HG03342 (cell line): ENCODE data around the gene GLIPR1L1.

Source experiments
- ATAC-seq: cut with Tn5 transposase; IDR thresholded peaks from one replicate; pipeline ENCODE4 v1.9.1; 2021; ENCODE audit warnings: mild to moderate bottlenecking, moderate library complexity; ENCODE audit not compliant: unreplicated experiment

The GLIPR1L1 gene

DNA sequence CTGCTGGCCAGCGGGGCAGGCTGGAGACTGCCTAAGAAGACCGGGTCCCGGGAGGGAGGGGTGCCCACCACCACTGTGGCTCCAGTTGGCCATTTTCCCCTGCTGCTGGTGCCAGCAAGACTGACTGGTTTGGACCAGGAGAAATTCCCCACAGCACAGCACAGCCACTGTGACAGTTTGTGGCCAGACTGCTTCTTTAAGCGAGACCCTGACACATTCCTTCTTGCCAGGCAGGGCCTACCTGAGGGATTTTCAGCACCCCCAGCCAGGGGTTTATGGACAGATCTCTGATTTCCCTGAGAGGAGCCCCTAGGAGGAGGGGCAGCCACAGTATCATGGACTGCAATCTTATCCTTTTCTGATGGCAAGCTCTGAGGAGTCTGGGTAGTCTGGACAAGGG is 15.5 kb downstream of the GLIPR1L1 start:
- ATAC-seq = no peak

DNA sequence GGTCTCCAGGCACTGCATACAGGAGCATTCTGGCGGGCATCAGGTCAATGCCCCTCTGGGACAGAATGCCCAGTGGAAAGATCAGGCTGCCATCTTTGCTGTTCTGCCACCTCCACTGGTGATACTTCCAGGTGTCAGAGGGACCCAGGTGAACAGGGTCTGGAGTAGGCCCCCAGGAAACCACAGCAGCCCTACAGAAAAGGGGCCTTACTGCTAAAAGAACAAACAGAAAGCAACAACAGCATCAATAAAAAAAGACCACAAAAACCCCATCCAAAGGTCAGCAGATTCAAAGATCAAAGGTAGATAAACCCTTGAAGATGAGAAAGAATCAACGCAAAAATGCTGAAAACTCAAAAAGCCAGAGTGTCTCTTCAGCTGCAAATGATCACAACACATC is 15.9 kb downstream of the GLIPR1L1 start:
- no peak for ATAC-seq

DNA sequence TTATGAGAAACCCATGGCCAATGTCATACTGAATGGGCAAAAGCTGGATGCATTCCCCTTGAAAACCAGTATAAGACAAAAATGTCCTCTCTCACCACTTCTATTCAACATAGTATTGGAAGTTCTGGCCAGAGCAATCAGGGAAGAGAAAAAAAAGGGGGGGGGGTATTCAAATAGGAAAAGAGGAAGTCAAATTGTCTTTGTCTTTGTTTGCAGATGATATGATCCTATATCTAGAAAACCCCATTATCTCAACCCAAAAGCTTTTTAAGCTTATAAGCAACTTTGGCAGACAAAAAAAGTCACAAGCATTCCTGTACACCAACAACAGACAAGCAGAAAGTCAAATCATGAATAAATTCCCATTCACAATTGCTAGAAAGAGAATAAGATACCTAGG is 19.5 kb downstream of the GLIPR1L1 start:
- ATAC-seq = no peak

DNA sequence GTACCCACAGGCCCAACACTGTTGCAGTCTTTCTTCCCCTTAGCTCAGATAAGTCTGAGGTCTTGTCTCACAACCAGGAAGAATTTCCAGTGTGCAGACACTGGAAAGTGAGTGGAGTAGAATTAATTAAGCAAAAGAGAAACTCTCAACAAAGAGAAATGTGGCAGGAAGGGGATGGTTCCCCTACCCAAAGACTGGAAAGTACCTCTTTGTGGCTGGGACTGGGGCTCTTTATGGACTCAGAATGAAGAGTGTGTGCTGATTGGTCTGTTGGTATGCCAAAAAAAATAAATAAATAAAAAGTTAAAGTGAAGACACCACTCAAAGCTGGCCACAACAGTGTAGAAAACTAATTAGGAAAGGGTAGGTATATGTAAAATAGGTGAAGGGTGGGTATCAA is 26.4 kb downstream of the GLIPR1L1 start:
- ATAC-seq = no peak

DNA sequence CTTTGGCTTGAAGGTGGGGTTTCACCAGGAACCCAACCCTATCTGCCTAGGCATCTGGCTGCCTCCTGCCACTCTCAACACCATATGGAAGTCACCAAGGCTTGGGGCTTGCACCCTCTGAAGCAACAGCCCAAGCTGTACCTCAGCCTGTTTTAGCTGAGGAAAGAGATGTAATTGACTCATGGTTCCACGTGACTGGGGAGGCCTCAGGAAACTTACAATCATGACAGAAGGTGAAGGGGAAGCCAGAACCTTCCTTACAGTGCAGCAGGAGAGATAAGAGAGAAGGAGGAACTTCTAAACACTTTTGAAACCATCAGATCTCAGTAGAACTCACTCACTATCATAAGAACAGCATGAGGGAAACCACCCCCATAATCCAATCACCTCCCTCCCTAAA is 26.9 kb downstream of the GLIPR1L1 start:
- no peak for ATAC-seq

DNA sequence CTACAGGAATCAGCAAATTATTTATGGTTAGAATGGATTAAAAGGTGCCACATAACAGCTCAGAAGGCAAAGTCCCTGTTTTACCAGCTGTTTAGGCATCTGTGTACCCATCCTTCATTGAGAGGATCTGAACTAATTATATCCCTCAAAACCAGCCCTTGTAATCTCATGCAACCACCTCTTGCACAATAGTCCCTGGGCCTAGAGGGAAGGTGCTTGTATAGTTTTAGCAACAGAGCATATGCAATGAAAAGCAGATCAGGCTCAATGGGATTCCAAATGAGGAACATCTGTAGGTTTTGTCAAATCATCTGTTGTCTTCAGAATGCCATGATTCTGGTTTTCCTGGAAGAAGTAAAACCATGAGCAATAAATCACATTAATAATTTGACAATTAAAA is 30.4 kb downstream of the GLIPR1L1 start:
- no peak for ATAC-seq

DNA sequence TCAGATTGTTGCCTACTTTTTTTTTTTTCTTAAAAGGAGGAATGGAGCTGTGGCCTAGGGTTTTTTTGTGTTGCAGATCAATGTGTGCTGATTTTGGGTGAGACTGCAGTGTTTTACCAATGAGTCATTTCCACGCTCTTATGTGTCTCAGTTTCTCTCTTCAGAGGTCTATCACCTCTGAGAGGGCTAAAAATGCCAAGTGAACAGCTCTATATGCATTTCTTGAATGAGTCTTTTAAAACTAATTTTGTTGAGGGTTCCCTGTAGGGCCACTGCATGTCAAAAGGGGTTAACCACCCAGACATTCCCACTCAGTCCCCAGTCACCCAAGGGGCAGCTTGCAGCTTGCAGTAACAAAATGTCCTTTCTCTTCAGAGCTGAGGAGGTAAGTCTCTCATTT is 32.2 kb downstream of the GLIPR1L1 start:
- no peak for ATAC-seq

DNA sequence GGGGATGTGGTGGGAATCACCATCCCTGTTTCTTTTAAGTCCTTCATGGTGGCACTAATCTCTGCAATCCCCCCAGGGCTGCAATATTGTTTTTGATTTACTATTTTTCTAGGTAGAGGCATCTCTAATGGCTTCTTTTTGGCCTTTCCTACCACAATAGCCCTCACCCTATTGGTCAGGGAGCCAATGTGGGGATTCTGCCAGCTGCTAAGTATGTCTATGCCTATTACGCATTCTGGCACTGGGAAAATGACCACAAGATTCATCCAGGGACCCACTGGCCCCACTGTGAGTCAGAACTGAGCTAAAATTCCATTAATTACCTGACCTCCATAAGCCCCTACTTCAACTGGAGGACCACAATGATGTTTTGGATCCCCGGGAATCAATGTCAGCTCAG is 40.5 kb downstream of the GLIPR1L1 start:
- ATAC-seq = no peak

DNA sequence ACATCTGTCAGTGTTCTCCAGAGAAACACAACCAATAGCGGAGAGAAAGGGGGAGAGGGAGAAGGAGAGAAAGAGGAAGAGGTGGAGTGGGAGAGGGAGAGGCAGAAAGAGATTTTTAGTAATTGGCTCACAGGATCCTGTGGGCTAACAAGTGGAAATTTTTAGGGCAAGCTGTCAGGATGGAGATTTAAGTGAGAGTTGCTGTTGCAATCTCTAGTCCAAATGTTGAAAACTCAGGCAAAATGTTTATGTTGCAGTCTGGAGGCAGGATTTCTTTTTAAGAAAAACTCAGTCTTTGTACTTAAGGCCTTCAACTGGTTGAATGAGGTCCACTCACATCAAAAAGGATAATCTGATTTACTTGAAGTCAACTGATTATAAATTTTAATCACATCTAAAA is 43.9 kb downstream of the GLIPR1L1 start:
- no peak for ATAC-seq

DNA sequence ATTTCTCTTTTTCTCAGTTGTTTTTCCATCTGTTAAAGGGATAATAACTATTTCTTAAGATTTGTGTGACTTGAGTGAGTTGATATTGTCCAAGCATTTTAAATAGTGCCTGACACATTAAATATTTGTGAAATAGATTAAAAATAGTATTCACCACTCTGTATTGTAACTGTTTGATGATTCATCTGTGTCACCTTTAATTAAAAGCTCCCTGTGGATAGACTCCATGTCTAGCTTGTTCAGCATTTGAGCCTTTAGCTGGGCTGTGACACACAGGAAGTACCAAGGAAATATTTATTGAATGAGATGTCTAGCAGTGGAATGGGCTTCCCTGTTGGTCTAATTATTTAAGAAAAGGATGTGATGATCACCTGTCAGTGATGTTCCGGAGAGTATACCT is 54.6 kb downstream of the GLIPR1L1 start:
- no peak for ATAC-seq

DNA sequence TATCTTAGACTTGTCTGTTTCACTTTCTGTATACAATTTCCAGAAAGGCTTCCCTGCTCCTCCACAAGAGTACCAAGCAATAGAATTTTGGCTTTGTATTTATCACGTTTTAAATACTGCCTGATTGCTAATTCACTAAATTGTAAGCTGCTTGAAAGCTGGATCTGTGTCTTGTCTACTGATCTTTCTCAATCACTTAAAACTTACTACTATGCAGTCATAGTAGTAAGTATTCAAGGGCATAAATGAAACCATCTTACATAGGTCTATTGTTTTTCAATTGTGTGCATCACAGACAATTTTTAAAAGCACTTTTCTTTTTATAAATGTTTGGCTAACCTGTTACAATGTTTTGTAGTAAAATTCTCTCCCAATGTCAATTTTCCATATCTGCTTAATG is 55.2 kb downstream of the GLIPR1L1 start:
- no peak for ATAC-seq

DNA sequence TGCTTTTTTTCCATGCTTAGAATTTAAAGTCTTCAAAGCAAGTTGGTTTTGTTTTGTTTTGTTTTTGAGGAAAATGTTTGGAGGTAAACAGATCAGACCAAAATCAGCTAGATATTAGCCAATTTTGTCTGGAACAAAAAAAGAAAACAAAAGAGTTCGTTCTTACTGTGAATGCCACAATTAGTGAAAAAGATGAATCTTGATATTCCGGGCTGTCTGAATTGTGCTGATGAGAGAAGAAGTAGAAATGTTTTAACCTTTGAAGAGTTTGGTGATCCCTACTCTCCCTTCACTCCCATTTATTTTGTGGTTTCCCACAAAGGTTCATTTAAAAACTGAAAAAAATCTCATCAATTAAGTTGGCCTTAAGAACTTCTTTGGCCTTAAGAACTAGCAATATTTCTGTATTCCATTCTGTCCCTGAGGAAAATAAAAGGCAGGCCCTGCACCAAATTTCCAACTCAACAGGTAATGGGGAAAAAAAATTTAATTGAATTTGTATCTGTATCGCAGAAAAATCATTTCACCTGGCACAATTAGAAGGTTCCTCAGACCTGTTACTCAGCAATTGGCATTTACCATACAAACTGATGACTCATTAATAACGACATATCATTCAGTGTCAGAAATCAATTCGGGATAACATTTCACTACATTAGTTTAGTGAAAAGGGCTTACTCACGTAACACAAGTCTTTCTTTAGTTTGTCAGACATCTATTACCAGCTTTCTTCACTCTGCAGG is 55.9 kb downstream of the GLIPR1L1 start:
- no peak for ATAC-seq

DNA sequence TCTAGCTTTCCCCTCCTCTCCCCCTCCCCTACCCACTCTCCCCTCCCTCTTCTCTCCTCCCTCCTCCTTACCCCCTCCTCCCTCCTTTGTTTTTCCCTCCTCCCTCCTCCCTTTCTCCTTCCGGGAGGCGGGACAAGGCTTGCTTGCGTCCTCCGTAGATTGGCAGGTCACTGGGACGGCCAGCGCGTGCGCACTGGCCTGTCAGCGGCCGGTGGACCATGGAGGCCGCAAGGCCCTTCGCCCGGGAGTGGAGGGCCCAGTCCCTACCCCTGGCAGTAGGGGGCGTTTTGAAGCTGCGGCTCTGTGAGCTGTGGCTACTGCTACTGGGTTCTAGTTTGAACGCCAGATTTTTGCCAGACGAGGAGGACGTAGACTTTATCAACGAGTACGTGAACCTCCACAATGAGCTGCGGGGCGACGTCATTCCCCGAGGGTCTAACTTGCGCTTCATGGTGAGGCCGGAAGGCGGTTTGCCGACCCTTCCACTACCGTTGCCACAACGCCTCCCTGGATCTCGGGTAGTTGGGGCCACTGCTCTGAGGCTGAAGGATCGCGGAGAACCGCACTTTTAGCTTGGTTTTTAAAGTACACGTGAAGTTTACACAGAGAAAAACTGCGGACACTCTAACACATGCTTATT is 56.5 kb downstream of the GLIPR1L1 start, which contains the start of gene GLIPR1L2:
Gene GLIPR1L2 (plus strand): TSS at position 191 of the 640 bp plus-strand sequence. CDS start 28 bp downstream, at position 219.
- peak; percentile 98 for ATAC-seq

DNA sequence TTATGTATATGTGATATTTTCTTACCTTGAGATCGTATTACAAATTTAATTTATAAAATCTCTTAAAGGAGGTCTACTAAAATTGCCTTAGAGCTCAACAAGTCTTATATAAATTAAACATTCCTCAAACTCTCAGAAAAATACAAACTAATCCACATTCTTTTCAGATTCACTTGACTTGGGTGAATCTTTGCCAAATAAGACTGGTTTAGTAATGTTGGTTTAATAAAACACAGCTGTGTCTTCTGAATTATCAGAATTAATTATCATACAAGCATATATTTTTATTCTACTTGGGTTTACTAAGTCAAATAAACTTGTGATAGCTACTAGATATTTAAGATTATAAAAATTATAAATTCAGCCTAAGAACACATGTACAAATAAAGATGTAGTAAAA is 69.8 kb downstream of the GLIPR1L1 start:
- no peak for ATAC-seq

DNA sequence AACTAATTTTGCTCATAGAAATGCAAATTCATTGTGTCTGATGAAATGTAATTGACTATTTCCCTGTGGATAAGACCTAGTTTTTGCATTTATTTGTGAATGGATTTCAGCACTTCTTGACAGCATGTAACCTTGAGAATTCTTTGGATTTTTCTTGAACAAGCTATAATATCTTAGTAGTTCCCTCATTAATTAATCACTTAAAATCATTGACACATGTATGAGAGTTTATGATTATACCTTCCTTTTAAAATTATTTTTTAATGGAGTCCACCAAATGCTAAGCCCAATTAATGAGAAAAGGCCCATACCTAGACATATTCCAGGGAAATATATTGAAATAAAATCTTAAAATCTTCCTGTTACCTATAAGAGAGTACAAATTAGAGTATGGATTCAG is 73.2 kb downstream of the GLIPR1L1 start:
- no peak for ATAC-seq

DNA sequence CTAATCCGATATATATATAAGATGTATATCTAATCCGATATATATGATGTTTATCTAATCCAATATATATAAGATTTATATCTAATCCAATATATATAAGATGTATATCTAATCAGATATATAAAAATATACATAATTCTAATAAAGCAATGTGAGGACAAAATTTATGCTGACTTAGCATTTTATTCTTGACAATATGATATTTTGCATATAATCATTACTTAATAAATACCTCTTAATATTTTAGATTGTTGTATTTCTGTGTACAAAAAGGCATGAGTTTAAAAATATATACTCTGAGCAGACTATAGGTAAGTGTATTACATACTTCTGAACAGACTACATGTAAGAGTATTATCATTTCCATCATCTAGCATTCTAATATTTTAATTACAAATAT is 75.4 kb downstream of the GLIPR1L1 start:
- no peak for ATAC-seq

DNA sequence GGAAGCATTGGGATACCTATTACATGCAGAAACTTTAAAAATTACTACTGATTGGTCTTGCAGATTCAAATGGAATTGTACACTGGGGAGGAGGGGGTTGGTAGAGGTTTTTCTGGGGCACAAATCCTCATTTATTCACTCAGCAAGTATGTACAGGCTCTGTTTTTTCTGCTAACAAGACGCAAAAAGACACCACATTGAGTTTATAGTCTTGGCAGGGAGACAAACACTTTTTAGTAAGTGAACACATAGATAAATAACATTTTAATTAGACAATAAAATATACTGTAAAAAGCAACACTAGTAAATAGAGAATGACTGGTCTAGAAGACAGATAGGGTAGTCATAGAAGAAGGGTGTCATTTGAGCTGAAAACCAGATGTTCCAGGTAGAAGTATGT is 80.2 kb downstream of the GLIPR1L1 start:
- no peak for ATAC-seq

DNA sequence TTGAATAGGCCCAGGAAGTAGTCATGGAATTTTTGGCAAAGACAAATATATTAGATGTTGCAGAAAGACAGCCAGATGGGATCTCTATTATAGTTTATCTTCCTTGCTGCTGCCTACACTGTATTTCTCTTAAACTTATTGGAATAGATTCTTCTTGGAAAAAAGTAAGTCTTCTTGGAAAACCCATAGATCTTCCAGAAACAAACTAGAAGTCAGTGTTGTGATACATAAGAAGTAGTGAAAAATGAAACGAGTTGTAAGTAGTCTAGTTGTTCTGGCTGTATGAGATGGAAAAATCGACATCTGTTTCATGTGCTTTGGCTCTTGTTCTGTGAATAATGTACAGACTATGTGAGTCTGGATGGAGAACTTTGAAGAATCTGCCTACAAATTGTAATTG is 85.4 kb downstream of the GLIPR1L1 start:
- no peak for ATAC-seq
